HepG2 (cell line): ENCODE data around the gene GTF2H4. TPM values are rescaled to one million over a fixed set of nuclear protein-coding genes. Genes with fewer than 3 reads are reported as not detected.

Experiments
- ATF2 ChIP-seq: sonication (generic); formaldehyde crosslinking; IDR thresholded peaks from 2 replicates; pipeline ENCODE4 v1.4.0; 2020; ENCODE audit warnings: missing genetic modification reagents
- BORCS8-MEF2B ChIP-seq: sonication (generic); formaldehyde crosslinking; IDR thresholded peaks from 2 replicates; pipeline ENCODE4 v1.8.0; 2022; ENCODE audit warnings: mild to moderate bottlenecking, missing genetic modification reagents
- CBX5 ChIP-seq: sonication (generic); formaldehyde crosslinking; IDR thresholded peaks from 2 replicates; pipeline ENCODE4 v1.4.0; 2020; ENCODE audit warnings: missing genetic modification reagents, borderline replicate concordance
- CEBPG ChIP-seq: IDR thresholded peaks from 2 replicates; pipeline ENCODE4 v1.6.1; 2016
- CSRNP1 ChIP-seq: sonication (generic); formaldehyde crosslinking; IDR thresholded peaks from 2 replicates; pipeline ENCODE4 v1.8.1; 2023; ENCODE audit warnings: mild to moderate bottlenecking, missing genetic modification reagents
- DNMT1 ChIP-seq: sonication (generic); formaldehyde crosslinking; IDR thresholded peaks from 2 replicates; pipeline ENCODE4 v1.5.1; 2020; ENCODE audit warnings: mild to moderate bottlenecking, missing genetic modification reagents
- ERF ChIP-seq: IDR thresholded peaks from 2 replicates; pipeline ENCODE4 v1.6.1; 2018; ENCODE audit warnings: missing biosample characterization, missing genetic modification reagents
- GTF3A ChIP-seq: sonication (generic); formaldehyde crosslinking; conservative IDR thresholded peaks from 2 replicates; pipeline ENCODE4 v1.4.0; 2020; ENCODE audit warnings: mild to moderate bottlenecking, missing genetic modification reagents
- IKZF4 ChIP-seq: sonication (generic); formaldehyde crosslinking; IDR thresholded peaks from 2 replicates; pipeline ENCODE4 v1.5.1; 2020; ENCODE audit warnings: borderline replicate concordance, mild to moderate bottlenecking, low read depth, missing genetic modification reagents; ENCODE audit errors: not compliant biosample characterization
- NFATC3 ChIP-seq: sonication (generic); formaldehyde crosslinking; IDR thresholded peaks from 2 replicates; pipeline ENCODE4 v1.5.1; 2020; ENCODE audit warnings: mild to moderate bottlenecking, missing genetic modification reagents
- PBX2 ChIP-seq: IDR thresholded peaks from 2 replicates; pipeline ENCODE4 v1.6.1; 2016; ENCODE audit warnings: control low read depth
- REPIN1 ChIP-seq: sonication (generic); formaldehyde crosslinking; IDR thresholded peaks from 2 replicates; pipeline ENCODE4 v1.8.0; 2022; ENCODE audit warnings: missing genetic modification reagents, low read depth, mild to moderate bottlenecking, borderline replicate concordance
- SKIL ChIP-seq: sonication (generic); formaldehyde crosslinking; IDR thresholded peaks from 2 replicates; pipeline ENCODE4 v1.8.0; 2022; ENCODE audit warnings: missing genetic modification reagents, mild to moderate bottlenecking, moderate library complexity, borderline replicate concordance
- SMC3 ChIP-seq: IDR thresholded peaks from 2 replicates; pipeline ENCODE4 v1.6.1; 2011; ENCODE audit warnings: low read length, improper control_type of control experiment
- TEF ChIP-seq: sonication (generic); formaldehyde crosslinking; IDR thresholded peaks from 2 replicates; pipeline ENCODE4 v1.5.0; 2020; ENCODE audit warnings: missing genetic modification reagents
- ZC3H4 ChIP-seq: sonication (generic); formaldehyde crosslinking; IDR thresholded peaks from 2 replicates; pipeline ENCODE4 v1.4.0; 2020; ENCODE audit warnings: missing genetic modification reagents, borderline replicate concordance
- ZNF138 ChIP-seq: sonication (generic); formaldehyde crosslinking; IDR thresholded peaks from 2 replicates; pipeline ENCODE4 v1.5.0; 2020; ENCODE audit warnings: mild to moderate bottlenecking, low read depth, missing genetic modification reagents
- ZNF550 ChIP-seq: sonication (generic); formaldehyde crosslinking; IDR thresholded peaks from 2 replicates; pipeline ENCODE4 v1.4.0; 2020; ENCODE audit warnings: mild to moderate bottlenecking, missing genetic modification reagents, borderline replicate concordance
- ZNF619 ChIP-seq: sonication (generic); formaldehyde crosslinking; IDR thresholded peaks from 2 replicates; pipeline ENCODE4 v1.4.0; 2020; ENCODE audit warnings: mild to moderate bottlenecking, missing genetic modification reagents
- ZNF629 ChIP-seq: sonication (generic); formaldehyde crosslinking; conservative IDR thresholded peaks from 2 replicates; pipeline ENCODE4 v1.5.0; 2020; ENCODE audit warnings: missing genetic modification reagents
- ZNF770 ChIP-seq: sonication (generic); formaldehyde crosslinking; IDR thresholded peaks from 2 replicates; pipeline ENCODE4 v1.5.0; 2020; ENCODE audit warnings: mild to moderate bottlenecking, missing genetic modification reagents
- ZNF781 ChIP-seq: sonication (generic); formaldehyde crosslinking; IDR thresholded peaks from 2 replicates; pipeline ENCODE4 v1.5.1; 2020; ENCODE audit warnings: borderline replicate concordance, mild to moderate bottlenecking, missing genetic modification reagents; ENCODE audit errors: not compliant biosample characterization
- polyA plus RNA-seq, 8 experiments: library from polyadenylated mRNA; depleted of rRNA in 3 of 8; stranded (reverse) in 7 of 8; unstranded in 1 of 8; fragments of >200 nt; fragmentation: Illumina TruSeq in 4 of 8; extraction: Trizol in 4 of 8; gene quantifications; 2 replicates each; pipeline versions ENCODE4 v1.2.1 to v1.2.3, GENCODE V29; 2011 to 2016; ENCODE audit warnings: low read depth in 4 of 8, missing spikeins in 1 of 8, mixed read lengths in 1 of 8; ENCODE audit not compliant: insufficient read depth in 1 of 8
- total RNA-seq, 5 experiments: library from RNA; depleted of rRNA; stranded (reverse); fragments of >200 nt; fragmentation: Illumina TruSeq; extraction: Trizol; gene quantifications; 2 replicates each; pipeline ENCODE4 v1.2.3, GENCODE V29; 2016; ENCODE audit warnings: low read depth in 1 of 5

The GTF2H4 gene
- total and polyA plus RNA-seq, 2 of the 13 experiments (the other 11 are each of a cell fraction or from before 2014, with no cell fraction given): 15.9 to 49.3 TPM

GRCh38 chr6:30915591-30915946 is 7.6 kb downstream of the GTF2H4 start (continued):
- TF ChIP-seq CSRNP1 (CRISPR knock-in tag): no peak
- TF ChIP-seq IKZF4 (CRISPR knock-in tag): no peak
- no peak for TF ChIP-seq ZC3H4 (CRISPR knock-in tag)
- TF ChIP-seq CEBPG (CRISPR knock-in tag): no peak
- peak; percentile 70 for TF ChIP-seq SMC3
- no peak for TF ChIP-seq TEF (CRISPR knock-in tag)
- TF ChIP-seq PBX2: no peak
- TF ChIP-seq SKIL (CRISPR knock-in tag): no peak
- peak; percentile 33; the same call in 1 of the 2 replicates for TF ChIP-seq ERF (CRISPR knock-in tag)
- no peak for TF ChIP-seq ZNF770 (CRISPR knock-in tag)
- TF ChIP-seq CBX5 (CRISPR knock-in tag): no peak
- no peak for TF ChIP-seq ZNF619 (CRISPR knock-in tag)
- no peak for TF ChIP-seq GTF3A
- TF ChIP-seq ZNF781 (CRISPR knock-in tag): no peak
- no peak for TF ChIP-seq NFATC3
- no peak for TF ChIP-seq ZNF629 (CRISPR knock-in tag)
- 0 out of 2 replicates have a peak, but pooled peaks have one; percentile 8 for TF ChIP-seq ATF2
- TF ChIP-seq REPIN1 (CRISPR knock-in tag): no peak
- no peak for TF ChIP-seq ZNF550 (CRISPR knock-in tag)
- no peak for TF ChIP-seq DNMT1
- no peak for TF ChIP-seq ZNF138 (CRISPR knock-in tag)
- TF ChIP-seq BORCS8-MEF2B (CRISPR knock-in tag): no peak
